ENCODE measurements around the gene CDIP1. TPM values are rescaled to one million over a fixed set of nuclear protein-coding genes. Genes with fewer than 3 reads are reported as not detected.

CDIP1 gene
- total RNA-seq, 1 donor from 2014 or later: 7.8 TPM

GRCh38 chr16:4481526-4481925, 57.0 kb downstream of the CDIP1 start:
- Histone ChIP-seq H3K27me3 (ENCODE audit: control insufficient read depth in 3 of 3, insufficient read depth in 3 of 3, low read length in 3 of 3) (no peaks in the 10 kb centered on the region), H3K36me3 (ENCODE audit: control insufficient read depth in 3 of 3, insufficient read depth in 3 of 3, low read length in 3 of 3) (peaks cover 3 to 7% (median 5%) of the 10 kb centered on the region in 3 donors), H3K9me3 (ENCODE audit: control insufficient read depth in 3 of 3, low read length in 3 of 3) (no peaks in the 10 kb centered on the region), H3K4me1 (ENCODE audit: control insufficient read depth in 3 of 3, insufficient read depth in 3 of 3, low read length in 3 of 3) (peaks cover 5 to 11% (median 6%) of the 10 kb centered on the region in 3 donors), H3K27ac (ENCODE audit: low read depth, low read length) (no peak overlapping the region), H3K9ac (ENCODE audit: low read depth in 1 of 3, low read length in 3 of 3) (no peak overlapping the region), H3K4me3 (ENCODE audit: low read length in 3 of 3) (no peak overlapping the region)

GRCh38 chr16:4477966-4478365, 60.6 kb downstream of the CDIP1 start:
- Histone ChIP-seq H3K27ac (ENCODE audit: low read depth, low read length) (no peak overlapping the region), H3K4me3 (ENCODE audit: low read length in 3 of 3) (no peak overlapping the region), H3K9ac (ENCODE audit: low read depth in 1 of 3, low read length in 3 of 3) (no peak overlapping the region), H3K27me3 (ENCODE audit: control insufficient read depth in 3 of 3, insufficient read depth in 3 of 3, low read length in 3 of 3) (peaks cover 0 to 3% (median 0%) of the 10 kb centered on the region in 3 donors), H3K4me1 (ENCODE audit: control insufficient read depth in 3 of 3, insufficient read depth in 3 of 3, low read length in 3 of 3) (peaks cover 8 to 13% (median 11%) of the 10 kb centered on the region in 3 donors), H3K36me3 (ENCODE audit: control insufficient read depth in 3 of 3, insufficient read depth in 3 of 3, low read length in 3 of 3) (no peaks in the 10 kb centered on the region), H3K9me3 (ENCODE audit: control insufficient read depth in 3 of 3, low read length in 3 of 3) (no peaks in the 10 kb centered on the region)

- H3K4me1 ChIP-seq (ENCODE audit: control insufficient read depth in 3 of 3, insufficient read depth in 3 of 3, low read length in 3 of 3): peaks cover 6 to 9% (median 8%) of the 10 kb centered on the region in 3 donors
- H3K9ac ChIP-seq (ENCODE audit: low read depth in 1 of 3, low read length in 3 of 3): peak within 1 kb of the TSS; percentile 77 to 91 (median 88)
- H3K9me3 ChIP-seq (ENCODE audit: control insufficient read depth in 3 of 3, low read length in 3 of 3): no peaks in the 10 kb centered on the region
These were observed 62.4 kb downstream of the CDIP1 start, which contains the start of gene HMOX2 for GRCh38 chr16:4475880-4476788. HMOX2 (plus strand) TSS chr16:4476398; CDS start chr16:4505525, 29,127 bp downstream.

GRCh38 chr16:4474192-4474961, 64.2 kb downstream of the CDIP1 start, which contains the start of gene NMRAL1:
NMRAL1 (minus strand) TSS chr16:4474625; CDS start chr16:4474132, 493 bp downstream.
- peaks cover 0 to 3% (median 0%) of the 10 kb centered on the region in 3 donors for H3K27me3 ChIP-seq (ENCODE audit: control insufficient read depth in 3 of 3, insufficient read depth in 3 of 3, low read length in 3 of 3)
- peak within 1 kb of the TSS; percentile 52 to 77 (median 60) for H3K4me3 ChIP-seq (ENCODE audit: low read length in 3 of 3)
- H3K27ac ChIP-seq (ENCODE audit: low read depth, low read length): peak within 1 kb of the TSS; percentile 51
- H3K9ac ChIP-seq (ENCODE audit: low read depth in 1 of 3, low read length in 3 of 3): peak within 1 kb of the TSS in 2 of 3 donors; percentile 23 to 70
- H3K4me1 ChIP-seq (ENCODE audit: control insufficient read depth in 3 of 3, insufficient read depth in 3 of 3, low read length in 3 of 3): peaks cover 6 to 9% (median 8%) of the 10 kb centered on the region in 3 donors
- H3K9me3 ChIP-seq (ENCODE audit: control insufficient read depth in 3 of 3, low read length in 3 of 3): no peaks in the 10 kb centered on the region
- H3K36me3 ChIP-seq (ENCODE audit: control insufficient read depth in 3 of 3, insufficient read depth in 3 of 3, low read length in 3 of 3): no peaks in the 10 kb centered on the region

More at GRCh38 chr16:4475880-4476788, 62.4 kb downstream of the CDIP1 start, which contains the start of gene HMOX2:
- Histone ChIP-seq H3K27me3 (ENCODE audit: control insufficient read depth in 3 of 3, insufficient read depth in 3 of 3, low read length in 3 of 3) (peaks cover 0 to 3% (median 0%) of the 10 kb centered on the region in 3 donors), H3K36me3 (ENCODE audit: control insufficient read depth in 3 of 3, insufficient read depth in 3 of 3, low read length in 3 of 3) (no peaks in the 10 kb centered on the region), H3K4me3 (ENCODE audit: low read length in 3 of 3) (peak within 1 kb of the TSS; percentile 82 to 85 (median 85)), H3K27ac (ENCODE audit: low read depth, low read length) (peak within 1 kb of the TSS; percentile 56)

- no peaks in the 10 kb centered on the region for H3K9me3 ChIP-seq (ENCODE audit: control insufficient read depth in 3 of 3, low read length in 3 of 3)
- H3K9ac ChIP-seq (ENCODE audit: low read depth in 1 of 3, low read length in 3 of 3): no peak overlapping the region
- H3K27ac ChIP-seq (ENCODE audit: low read depth, low read length): no peak overlapping the region
- peaks cover 2 to 6% (median 4%) of the 10 kb centered on the region in 3 donors for H3K36me3 ChIP-seq (ENCODE audit: control insufficient read depth in 3 of 3, insufficient read depth in 3 of 3, low read length in 3 of 3)
- H3K4me1 ChIP-seq (ENCODE audit: control insufficient read depth in 3 of 3, insufficient read depth in 3 of 3, low read length in 3 of 3): peaks cover 6 to 9% (median 8%) of the 10 kb centered on the region in 3 donors
- H3K4me3 ChIP-seq (ENCODE audit: low read length in 3 of 3): no peak overlapping the region
- peaks cover 0 to 3% (median 0%) of the 10 kb centered on the region in 3 donors for H3K27me3 ChIP-seq (ENCODE audit: control insufficient read depth in 3 of 3, insufficient read depth in 3 of 3, low read length in 3 of 3)
These were observed 65.7 kb downstream of the CDIP1 start for GRCh38 chr16:4472880-4473279.

- Histone ChIP-seq H3K27ac (ENCODE audit: low read depth, low read length) (no peak overlapping the region), H3K9me3 (ENCODE audit: control insufficient read depth in 3 of 3, low read length in 3 of 3) (no peaks in the 10 kb centered on the region), H3K4me1 (ENCODE audit: control insufficient read depth in 3 of 3, insufficient read depth in 3 of 3, low read length in 3 of 3) (peaks cover 6 to 8% (median 6%) of the 10 kb centered on the region in 3 donors), H3K4me3 (ENCODE audit: low read length in 3 of 3) (no peak overlapping the region), H3K9ac (ENCODE audit: low read depth in 1 of 3, low read length in 3 of 3) (no peak overlapping the region), H3K27me3 (ENCODE audit: control insufficient read depth in 3 of 3, insufficient read depth in 3 of 3, low read length in 3 of 3) (peaks cover 0 to 3% (median 0%) of the 10 kb centered on the region in 3 donors), H3K36me3 (ENCODE audit: control insufficient read depth in 3 of 3, insufficient read depth in 3 of 3, low read length in 3 of 3) (peaks cover 2 to 6% (median 4%) of the 10 kb centered on the region in 3 donors)
These were observed 66.7 kb downstream of the CDIP1 start for GRCh38 chr16:4471869-4472268.

- Histone ChIP-seq H3K27me3 (ENCODE audit: control insufficient read depth in 3 of 3, insufficient read depth in 3 of 3, low read length in 3 of 3) (no peaks in the 10 kb centered on the region), H3K36me3 (ENCODE audit: control insufficient read depth in 3 of 3, insufficient read depth in 3 of 3, low read length in 3 of 3) (peaks cover 4 to 13% (median 7%) of the 10 kb centered on the region in 3 donors)
These were observed 69.6 kb downstream of the CDIP1 start for GRCh38 chr16:4468972-4469371.

GRCh38 chr16:4467916-4468315, 70.7 kb downstream of the CDIP1 start:
- Histone ChIP-seq H3K27ac (ENCODE audit: low read depth, low read length) (no peak overlapping the region), H3K36me3 (ENCODE audit: control insufficient read depth in 3 of 3, insufficient read depth in 3 of 3, low read length in 3 of 3) (peaks cover 4 to 13% (median 12%) of the 10 kb centered on the region in 3 donors), H3K4me3 (ENCODE audit: low read length in 3 of 3) (no peak overlapping the region), H3K4me1 (ENCODE audit: control insufficient read depth in 3 of 3, insufficient read depth in 3 of 3, low read length in 3 of 3) (no peaks in the 10 kb centered on the region), H3K9ac (ENCODE audit: low read depth in 1 of 3, low read length in 3 of 3) (no peak overlapping the region), H3K9me3 (ENCODE audit: control insufficient read depth in 3 of 3, low read length in 3 of 3) (no peaks in the 10 kb centered on the region), H3K27me3 (ENCODE audit: control insufficient read depth in 3 of 3, insufficient read depth in 3 of 3, low read length in 3 of 3) (no peaks in the 10 kb centered on the region)

More at GRCh38 chr16:4468972-4469371, 69.6 kb downstream of the CDIP1 start:
- H3K9me3 ChIP-seq (ENCODE audit: control insufficient read depth in 3 of 3, low read length in 3 of 3): no peaks in the 10 kb centered on the region
- H3K4me1 ChIP-seq (ENCODE audit: control insufficient read depth in 3 of 3, insufficient read depth in 3 of 3, low read length in 3 of 3): no peaks in the 10 kb centered on the region
- H3K27ac ChIP-seq (ENCODE audit: low read depth, low read length): no peak overlapping the region
- no peak overlapping the region for H3K4me3 ChIP-seq (ENCODE audit: low read length in 3 of 3)
- no peak overlapping the region for H3K9ac ChIP-seq (ENCODE audit: low read depth in 1 of 3, low read length in 3 of 3)

GRCh38 chr16:4465977-4466779, 72.4 kb downstream of the CDIP1 start:
- Histone ChIP-seq H3K36me3 (ENCODE audit: control insufficient read depth in 3 of 3, insufficient read depth in 3 of 3, low read length in 3 of 3) (peaks cover 4 to 14% (median 14%) of the 10 kb centered on the region in 3 donors), H3K9me3 (ENCODE audit: control insufficient read depth in 3 of 3, low read length in 3 of 3) (no peaks in the 10 kb centered on the region), H3K4me1 (ENCODE audit: control insufficient read depth in 3 of 3, insufficient read depth in 3 of 3, low read length in 3 of 3) (no peaks in the 10 kb centered on the region), H3K9ac (ENCODE audit: low read depth in 1 of 3, low read length in 3 of 3) (no peak overlapping the region), H3K4me3 (ENCODE audit: low read length in 3 of 3) (no peak overlapping the region), H3K27me3 (ENCODE audit: control insufficient read depth in 3 of 3, insufficient read depth in 3 of 3, low read length in 3 of 3) (no peaks in the 10 kb centered on the region), H3K27ac (ENCODE audit: low read depth, low read length) (no peak overlapping the region)

Measured in skeletal muscle tissue (tissue), 4 donors.